ENCODE data around the gene ZBTB5. TPM values are rescaled to one million over a fixed set of nuclear protein-coding genes. Genes with fewer than 3 reads are reported as not detected.

ZBTB5 gene
- total and polyA plus RNA-seq, 2 of the 13 experiments (the other 11 are each of a cell fraction or from before 2014, with no cell fraction given) = 12.5 to 20.5 TPM

DNA sequence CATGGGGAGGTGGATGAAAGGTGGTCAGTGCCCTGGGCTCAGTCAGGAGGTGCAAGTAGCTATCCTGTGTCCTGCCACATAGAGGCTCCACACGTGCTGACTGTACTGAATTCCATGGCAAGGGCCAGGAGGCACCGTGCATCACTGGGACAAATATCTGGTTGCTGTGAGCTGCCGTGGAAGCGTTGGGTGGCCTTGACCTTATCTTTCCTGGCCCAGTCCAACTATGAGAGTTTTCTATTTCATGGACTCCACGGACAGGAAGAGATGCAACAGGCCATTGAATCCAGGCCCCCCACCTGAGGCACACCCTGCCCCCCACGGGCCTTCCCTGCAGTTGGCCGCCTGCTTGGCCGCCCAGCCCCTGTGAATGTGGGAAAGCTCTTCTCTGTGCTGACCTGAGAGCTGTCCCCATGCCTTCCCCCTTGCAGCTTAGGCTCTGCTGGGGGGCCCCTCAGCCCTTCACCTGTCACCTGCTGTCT, 41.0 kb downstream of the ZBTB5 start (continued):
- TF ChIP-seq ISX (CRISPR knock-in tag; conservative IDR thresholded peaks at IDR 0.05) (no peak), ADNP (CRISPR knock-in tag; IDR thresholded peaks at IDR 0.05) (no peak), SMC3 (IDR thresholded peaks at IDR 0.05; ENCODE audit: low read length) (no peak), NCOA1 (CRISPR knock-in tag; IDR thresholded peaks at IDR 0.05) (0 out of 2 replicates have a peak, but pooled peaks have one; percentile 11), MTF2 (CRISPR knock-in tag; IDR thresholded peaks at IDR 0.05; ENCODE audit: borderline replicate concordance) (no peak), HMGA1 (CRISPR knock-in tag; conservative IDR thresholded peaks at IDR 0.05) (no peak), SMAD1 (CRISPR knock-in tag; IDR thresholded peaks at IDR 0.05; ENCODE audit: borderline replicate concordance, low read depth) (no peak), SALL1 (CRISPR knock-in tag; IDR thresholded peaks at IDR 0.05) (peak; percentile 77), ELK4 (CRISPR knock-in tag; IDR thresholded peaks at IDR 0.05; ENCODE audit: borderline replicate concordance) (no peak), ELF4 (CRISPR knock-in tag; IDR thresholded peaks at IDR 0.05; ENCODE audit: borderline replicate concordance) (no peak), NR2C2 (CRISPR knock-in tag; IDR thresholded peaks at IDR 0.05; ENCODE audit: borderline replicate concordance) (peak; percentile 74), ZNF567 (CRISPR knock-in tag; IDR thresholded peaks at IDR 0.05; ENCODE audit: borderline replicate concordance) (no peak), ZZZ3 (CRISPR knock-in tag; IDR thresholded peaks at IDR 0.05; ENCODE audit: borderline replicate concordance) (no peak), GPN1 (CRISPR knock-in tag; IDR thresholded peaks at IDR 0.05; ENCODE audit: borderline replicate concordance) (no peak), HOXD1 (CRISPR knock-in tag; IDR thresholded peaks at IDR 0.05) (no peak), ZNF562 (CRISPR knock-in tag; IDR thresholded peaks at IDR 0.05; ENCODE audit: borderline replicate concordance) (no peak), GATAD2A (CRISPR knock-in tag; IDR thresholded peaks at IDR 0.05) (peak; percentile 58; the same call in 1 of the 2 replicates), TMF1 (CRISPR knock-in tag; IDR thresholded peaks at IDR 0.05; ENCODE audit: low read depth) (no peak)
- TF ChIP-seq, protein P1, sequence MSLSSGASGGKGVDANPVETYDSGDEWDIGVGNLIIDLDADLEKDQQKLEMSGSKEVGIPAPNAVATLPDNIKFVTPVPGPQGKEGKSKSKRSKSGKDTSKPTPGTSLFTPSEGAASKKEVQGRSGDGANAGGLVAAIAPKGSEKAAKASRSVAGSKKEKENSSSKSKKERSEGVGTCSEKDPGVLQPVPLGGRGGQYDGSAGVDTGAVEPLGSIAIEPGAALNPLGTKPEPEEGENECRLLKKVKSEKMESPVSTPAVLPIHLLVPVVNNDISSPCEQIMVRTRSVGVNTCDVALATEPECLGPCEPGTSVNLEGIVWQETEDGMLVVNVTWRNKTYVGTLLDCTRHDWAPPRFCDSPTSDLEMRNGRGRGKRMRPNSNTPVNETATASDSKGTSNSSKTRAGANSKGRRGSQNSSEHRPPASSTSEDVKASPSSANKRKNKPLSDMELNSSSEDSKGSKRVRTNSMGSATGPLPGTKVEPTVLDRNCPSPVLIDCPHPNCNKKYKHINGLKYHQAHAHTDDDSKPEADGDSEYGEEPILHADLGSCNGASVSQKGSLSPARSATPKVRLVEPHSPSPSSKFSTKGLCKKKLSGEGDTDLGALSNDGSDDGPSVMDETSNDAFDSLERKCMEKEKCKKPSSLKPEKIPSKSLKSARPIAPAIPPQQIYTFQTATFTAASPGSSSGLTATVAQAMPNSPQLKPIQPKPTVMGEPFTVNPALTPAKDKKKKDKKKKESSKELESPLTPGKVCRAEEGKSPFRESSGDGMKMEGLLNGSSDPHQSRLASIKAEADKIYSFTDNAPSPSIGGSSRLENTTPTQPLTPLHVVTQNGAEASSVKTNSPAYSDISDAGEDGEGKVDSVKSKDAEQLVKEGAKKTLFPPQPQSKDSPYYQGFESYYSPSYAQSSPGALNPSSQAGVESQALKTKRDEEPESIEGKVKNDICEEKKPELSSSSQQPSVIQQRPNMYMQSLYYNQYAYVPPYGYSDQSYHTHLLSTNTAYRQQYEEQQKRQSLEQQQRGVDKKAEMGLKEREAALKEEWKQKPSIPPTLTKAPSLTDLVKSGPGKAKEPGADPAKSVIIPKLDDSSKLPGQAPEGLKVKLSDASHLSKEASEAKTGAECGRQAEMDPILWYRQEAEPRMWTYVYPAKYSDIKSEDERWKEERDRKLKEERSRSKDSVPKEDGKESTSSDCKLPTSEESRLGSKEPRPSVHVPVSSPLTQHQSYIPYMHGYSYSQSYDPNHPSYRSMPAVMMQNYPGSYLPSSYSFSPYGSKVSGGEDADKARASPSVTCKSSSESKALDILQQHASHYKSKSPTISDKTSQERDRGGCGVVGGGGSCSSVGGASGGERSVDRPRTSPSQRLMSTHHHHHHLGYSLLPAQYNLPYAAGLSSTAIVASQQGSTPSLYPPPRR (CRISPR knock-in tag; IDR thresholded peaks at IDR 0.05; ENCODE audit: borderline replicate concordance) = peak; percentile 43; the same call in 1 of the 2 replicates
- TF ChIP-seq, protein P2, sequence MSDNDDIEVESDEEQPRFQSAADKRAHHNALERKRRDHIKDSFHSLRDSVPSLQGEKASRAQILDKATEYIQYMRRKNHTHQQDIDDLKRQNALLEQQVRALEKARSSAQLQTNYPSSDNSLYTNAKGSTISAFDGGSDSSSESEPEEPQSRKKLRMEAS (IDR thresholded peaks at IDR 0.05) = peak; percentile 74
- TF ChIP-seq, protein P3, sequence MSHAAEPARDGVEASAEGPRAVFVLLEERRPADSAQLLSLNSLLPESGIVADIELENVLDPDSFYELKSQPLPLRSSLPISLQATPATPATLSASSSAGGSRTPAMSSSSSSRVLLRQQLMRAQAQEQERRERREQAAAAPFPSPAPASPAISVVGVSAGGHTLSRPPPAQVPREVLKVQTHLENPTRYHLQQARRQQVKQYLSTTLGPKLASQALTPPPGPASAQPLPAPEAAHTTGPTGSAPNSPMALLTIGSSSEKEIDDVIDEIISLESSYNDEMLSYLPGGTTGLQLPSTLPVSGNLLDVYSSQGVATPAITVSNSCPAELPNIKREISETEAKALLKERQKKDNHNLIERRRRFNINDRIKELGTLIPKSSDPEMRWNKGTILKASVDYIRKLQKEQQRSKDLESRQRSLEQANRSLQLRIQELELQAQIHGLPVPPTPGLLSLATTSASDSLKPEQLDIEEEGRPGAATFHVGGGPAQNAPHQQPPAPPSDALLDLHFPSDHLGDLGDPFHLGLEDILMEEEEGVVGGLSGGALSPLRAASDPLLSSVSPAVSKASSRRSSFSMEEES (CRISPR knock-in tag; IDR thresholded peaks at IDR 0.05) = no peak

All from HepG2 (cell line).